HG03575 (cell line): ENCODE data around the gene TOB1.
A peak's percentile ranks its signal among the peaks of the same experiment; 100 is the strongest.

Source experiments
- ATAC-seq: cut with Tn5 transposase; IDR thresholded peaks from one replicate; pipeline ENCODE4 v1.9.1; 2021; ENCODE audit not compliant: unreplicated experiment, insufficient number of reproducible peaks, low FRiP score; ENCODE audit errors: extremely low read depth

TOB1 gene

GRCh38 chr17:50837286-50837979 is 28.7 kb downstream of the TOB1 start:
- no peak for ATAC-seq

GRCh38 chr17:50836826-50837225 is 29.3 kb downstream of the TOB1 start:
- no peak for ATAC-seq

GRCh38 chr17:50835301-50836234 is 30.6 kb downstream of the TOB1 start, which contains the start of gene WFIKKN2:
TSS of gene WFIKKN2 (plus strand) at chr17:50835586. CDS start at chr17:50835938, 352 bp downstream.
- ATAC-seq = no peak

- no peak for ATAC-seq
Observed at GRCh38 chr17:50834429-50835300, 31.5 kb downstream of the TOB1 start.

GRCh38 chr17:50833510-50834428 is 32.4 kb downstream of the TOB1 start:
- no peak for ATAC-seq

- no peak for ATAC-seq
Observed at GRCh38 chr17:50832864-50833381, 33.2 kb downstream of the TOB1 start.

GRCh38 chr17:50832267-50832863 is 33.8 kb downstream of the TOB1 start:
- no peak for ATAC-seq

GRCh38 chr17:50831471-50831928 is 34.7 kb downstream of the TOB1 start:
- no peak for ATAC-seq

- ATAC-seq = no peak
Observed at GRCh38 chr17:50830994-50831393, 35.2 kb downstream of the TOB1 start.

GRCh38 chr17:50830352-50830751 is 35.8 kb downstream of the TOB1 start:
- no peak for ATAC-seq

- no peak for ATAC-seq
Observed at GRCh38 chr17:50829332-50829731, 36.8 kb downstream of the TOB1 start.

- peak; percentile 69 for ATAC-seq
Observed at GRCh38 chr17:50828508-50829170, 37.5 kb downstream of the TOB1 start.

- ATAC-seq = no peak
Observed at GRCh38 chr17:50825188-50825587, 41.0 kb downstream of the TOB1 start.

GRCh38 chr17:50824429-50824828 is 41.7 kb downstream of the TOB1 start:
- ATAC-seq = no peak

GRCh38 chr17:50822550-50822949 is 43.6 kb downstream of the TOB1 start:
- no peak for ATAC-seq

GRCh38 chr17:50820651-50821050 is 45.5 kb downstream of the TOB1 start:
- no peak for ATAC-seq
